Activated CD4-positive, alpha-beta T cell treated with anti-CD3 and anti-CD28 coated beads for 36 hours (primary cell): ENCODE data around the gene LAMTOR3. TPM values are rescaled to one million over a fixed set of nuclear protein-coding genes. Genes with fewer than 3 reads are reported as not detected.

Experiments used
- ATAC-seq: fragments of 200-7000 bp; cut with Tn5 transposase; one replicate; pipeline ENCODE4 v1.10.0; 2021; ENCODE audit warnings: mild to moderate bottlenecking, moderate library complexity
- CTCF ChIA-PET: fragments of 350-600 bp; sonication (Branson Sonifier 250); formaldehyde crosslinking; loops from one replicate; lab custom pipeline; 2021; ENCODE audit warnings: antibody characterized with exemption; lab: Charles Lee
- POLR2A ChIA-PET: fragments of 350-600 bp; sonication (Branson Sonifier 250); formaldehyde crosslinking; loops from one replicate; lab custom pipeline; 2021; ENCODE audit warnings: antibody characterized with exemption, inconsistent platforms; lab: Charles Lee
- DNase-seq: peaks from one replicate; pipeline ENCODE4 v3.0.0-alpha.2; 2020
- H3K27ac Mint-ChIP-seq: one replicate; pipeline ENCODE4 v1.8.0; 2021; ENCODE audit warnings: mixed read lengths
- H3K27me3 Mint-ChIP-seq: one replicate; pipeline ENCODE4 v1.8.0; 2021; ENCODE audit warnings: mixed read lengths
- H3K36me3 Mint-ChIP-seq: one replicate; pipeline ENCODE4 v1.8.0; 2021; ENCODE audit warnings: low read depth, mixed read lengths
- H3K4me1 Mint-ChIP-seq: one replicate; pipeline ENCODE4 v1.8.0; 2021; ENCODE audit warnings: mixed read lengths
- H3K4me3 Mint-ChIP-seq: one replicate; pipeline ENCODE4 v1.8.0; 2021; ENCODE audit warnings: mild to moderate bottlenecking, moderate library complexity, mixed read lengths
- H3K9me3 Mint-ChIP-seq: one replicate; pipeline ENCODE4 v1.8.0; 2021; ENCODE audit warnings: low read depth, mixed read lengths
- intact Hi-C, 2 experiments: fragments of 100-400 bp; cut with DNase I in 1 of 2; cut with micrococcal nuclease in 1 of 2; formaldehyde crosslinking; loops; one replicate each; pipeline versions ENCODE4 v1.14.2 to v1.15.1; 2022 to 2024; cut with DNase I, micrococcal nuclease
- total RNA-seq, 2 experiments: library from RNA; stranded (reverse); gene quantifications; one replicate each; pipeline ENCODE4 v1.2.3, GENCODE V29; 2021

LAMTOR3 gene
- total RNA-seq, 2 experiments from 2014 or later: 28.5 to 30.4 TPM

DNA sequence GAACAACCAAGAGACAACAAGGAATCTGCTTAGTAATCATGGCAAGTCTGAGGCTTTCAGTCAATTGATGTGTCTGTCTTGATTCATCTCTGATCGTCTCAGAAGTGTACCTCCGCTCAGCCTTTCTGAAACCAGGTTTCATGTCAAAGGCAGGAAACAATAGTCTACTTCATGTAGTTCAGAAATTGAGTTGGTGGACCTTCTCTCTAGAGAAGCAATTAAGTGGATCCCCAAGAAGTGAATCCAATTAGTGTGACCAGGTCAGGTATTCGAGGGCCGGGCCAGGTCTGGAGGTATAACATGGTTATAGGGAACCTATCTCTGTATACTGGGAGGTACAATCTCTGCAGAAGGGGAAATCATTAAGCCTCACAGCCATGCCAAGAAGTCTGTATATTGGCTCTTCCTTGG lies 45.6 kb downstream of the LAMTOR3 start:
- CTCF ChIA-PET: interaction anchor here (0.6 to 2.0 kb wide), 3 partner anchors 24 to 108 kb away, joined by 3 to 7 read pairs (median 5); no protein-coding TSS in a partner anchor
- peaks cover 86% of the 10 kb centered on the region for H3K4me1 Mint-ChIP-seq
- H3K9me3 Mint-ChIP-seq: no peaks in the 10 kb centered on the region
- peak overlapping the region; percentile 42 for H3K4me3 Mint-ChIP-seq
- H3K27me3 Mint-ChIP-seq: no peaks in the 10 kb centered on the region
- intact Hi-C loops: loop anchor here (1.0 to 5.0 kb wide), 5 partner anchors 8 to 1246 kb away; partner anchors contain the start of gene DAPP1 (in 1 of the 2)
- DNase-seq (peak; percentile 62), ATAC-seq (peak; percentile 56)
- H3K27ac Mint-ChIP-seq: peak overlapping the region; percentile 90
- H3K36me3 Mint-ChIP-seq: peaks cover 34% of the 10 kb centered on the region
- POLR2A ChIA-PET: interaction anchor here (0.6 to 0.7 kb wide), 2 partner anchors 85 to 92 kb away, joined by 3 to 4 read pairs; no protein-coding TSS in a partner anchor

DNA sequence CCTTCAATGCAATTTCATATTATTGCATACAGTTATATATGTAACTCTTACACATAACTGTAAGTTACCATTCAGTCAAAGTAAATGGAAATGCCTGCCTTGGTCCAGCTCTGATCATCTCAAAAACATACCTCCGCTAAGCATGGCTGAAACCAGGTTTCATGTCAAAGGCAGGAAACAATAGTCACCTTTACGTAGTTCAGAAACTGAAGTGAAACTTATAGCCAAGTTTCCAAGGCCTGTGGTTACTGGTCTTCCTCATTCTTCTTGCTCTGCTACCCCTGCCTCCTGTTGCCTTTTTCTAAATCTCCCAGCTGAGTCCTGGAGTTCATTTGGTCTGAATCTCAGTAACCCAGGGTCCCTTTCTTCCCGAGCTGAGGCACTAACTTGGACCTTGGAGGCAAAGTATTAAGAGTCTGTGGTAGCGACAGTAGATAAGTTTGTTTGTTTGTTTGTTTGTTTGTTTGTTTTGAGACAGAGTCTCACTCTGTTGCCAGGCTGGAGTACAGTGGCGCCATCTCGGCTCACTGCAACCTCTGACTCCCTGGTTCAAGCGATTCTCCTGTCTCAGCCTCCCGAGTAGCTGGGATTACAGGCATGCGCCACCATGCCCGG lies 46.8 kb downstream of the LAMTOR3 start:
- intact Hi-C loops: loop anchor here (1.0 to 5.0 kb wide), 4 partner anchors 9 to 1245 kb away; no protein-coding TSS in a partner anchor
- DNase-seq (peak; percentile 46), ATAC-seq (peak; percentile 37)
- H3K36me3 Mint-ChIP-seq: peaks cover 35% of the 10 kb centered on the region
- ChIA-PET CTCF (interaction anchor here (1.0 to 2.5 kb wide), 7 partner anchors 14 to 246 kb away, joined by 3 to 9 read pairs (median 5); no protein-coding TSS in a partner anchor), POLR2A (interaction anchor here (0.6 to 1.2 kb wide), 5 partner anchors 19 to 284 kb away, joined by 3 to 12 read pairs (median 3); partner anchors contain the start of genes LAMTOR3 and TRMT10A)
- H3K27me3 Mint-ChIP-seq: no peaks in the 10 kb centered on the region
- no peaks in the 10 kb centered on the region for H3K9me3 Mint-ChIP-seq
- H3K4me3 Mint-ChIP-seq: peak overlapping the region; percentile 42
- H3K27ac Mint-ChIP-seq: peak overlapping the region; percentile 90
- H3K4me1 Mint-ChIP-seq: peaks cover 75% of the 10 kb centered on the region

DNA sequence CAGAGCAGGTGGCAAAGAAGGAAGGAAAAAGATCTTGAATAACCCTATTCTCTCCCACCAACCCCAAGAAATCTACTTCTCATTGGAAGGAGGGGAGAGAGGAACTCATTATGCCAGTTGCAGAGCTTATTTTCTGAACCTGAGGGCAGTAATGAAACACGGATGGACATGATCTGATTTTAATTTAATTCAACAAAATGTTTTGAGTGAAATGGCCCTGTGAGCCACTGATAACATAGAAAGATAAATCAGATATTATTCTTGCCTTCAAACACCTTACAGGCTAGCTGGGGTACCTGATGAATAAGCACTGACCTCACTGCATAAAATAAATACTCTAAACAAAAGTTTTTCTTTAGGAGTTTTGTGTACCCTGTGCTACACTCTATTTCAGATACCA lies 47.3 kb downstream of the LAMTOR3 start:
- no peak for ATAC-seq
- POLR2A ChIA-PET: interaction anchor here (0.6 to 1.2 kb wide), 4 partner anchors 19 to 283 kb away, joined by 3 read pairs; partner anchors contain the start of genes LAMTOR3 and TRMT10A
- intact Hi-C loops: loop anchor here (1.0 to 5.0 kb wide), 4 partner anchors 9 to 1245 kb away; no protein-coding TSS in a partner anchor
- H3K27ac Mint-ChIP-seq: peak overlapping the region; percentile 90
- H3K9me3 Mint-ChIP-seq: no peaks in the 10 kb centered on the region
- CTCF ChIA-PET: interaction anchor here (1.0 to 2.5 kb wide), 8 partner anchors 15 to 247 kb away, joined by 3 to 9 read pairs (median 4); no protein-coding TSS in a partner anchor
- peaks cover 71% of the 10 kb centered on the region for H3K4me1 Mint-ChIP-seq
- no peaks in the 10 kb centered on the region for H3K27me3 Mint-ChIP-seq
- no peak for DNase-seq
- H3K36me3 Mint-ChIP-seq: peaks cover 41% of the 10 kb centered on the region
- peak overlapping the region; percentile 42 for H3K4me3 Mint-ChIP-seq

DNA sequence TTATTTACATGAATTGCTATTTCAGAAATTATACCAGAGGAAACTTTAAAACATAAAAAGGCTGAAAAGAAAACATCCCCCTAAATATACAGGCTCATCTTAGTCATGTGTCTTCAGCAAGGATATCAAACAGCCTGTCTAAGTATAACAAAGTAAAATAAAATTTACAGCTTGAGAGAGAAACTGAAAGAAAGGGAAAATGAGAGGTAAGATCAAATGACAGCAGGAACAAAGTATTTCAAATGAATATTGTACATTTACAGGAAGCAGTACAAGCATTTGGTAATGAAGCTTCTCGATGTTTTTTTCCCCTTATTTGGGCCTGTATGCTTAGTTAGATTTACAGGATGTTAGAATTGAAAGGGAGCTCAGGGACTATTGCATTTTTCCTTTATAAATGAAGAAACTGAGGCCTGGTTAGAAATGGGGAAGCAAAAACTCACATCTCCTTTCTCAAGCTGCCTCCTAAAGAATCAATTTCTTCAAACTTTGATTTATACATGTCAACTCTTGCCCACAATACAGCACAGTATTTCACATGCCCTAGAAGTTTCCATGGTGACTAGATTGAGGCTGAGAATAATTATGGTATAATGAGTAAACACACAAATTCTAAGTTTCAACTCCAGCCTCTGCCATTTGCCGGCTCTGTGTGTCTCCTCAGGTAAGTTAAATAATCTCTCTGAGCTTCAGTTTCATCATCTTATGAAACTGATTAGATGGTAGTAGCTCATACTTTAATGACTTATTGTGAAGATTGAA lies 48.3 kb downstream of the LAMTOR3 start:
- Mint-ChIP-seq H3K9me3 (no peaks in the 10 kb centered on the region), H3K4me3 (peak overlapping the region; percentile 24), H3K36me3 (peaks cover 49% of the 10 kb centered on the region), H3K4me1 (peaks cover 73% of the 10 kb centered on the region), H3K27ac (peak overlapping the region; percentile 88), H3K27me3 (no peaks in the 10 kb centered on the region)
- ATAC-seq: peak; percentile 8
- ChIA-PET POLR2A (interaction anchor here (0.6 kb wide), 1 partner anchor 153 kb away, joined by 3 read pairs; no protein-coding TSS in a partner anchor), CTCF (interaction anchor here (1.0 to 2.5 kb wide), 5 partner anchors 11 to 101 kb away, joined by 3 to 9 read pairs (median 3); no protein-coding TSS in a partner anchor)
- intact Hi-C loops: loop anchor here (2.0 to 5.0 kb wide), 3 partner anchors 23 to 1244 kb away; no protein-coding TSS in a partner anchor
- DNase-seq: peak; percentile 35

DNA sequence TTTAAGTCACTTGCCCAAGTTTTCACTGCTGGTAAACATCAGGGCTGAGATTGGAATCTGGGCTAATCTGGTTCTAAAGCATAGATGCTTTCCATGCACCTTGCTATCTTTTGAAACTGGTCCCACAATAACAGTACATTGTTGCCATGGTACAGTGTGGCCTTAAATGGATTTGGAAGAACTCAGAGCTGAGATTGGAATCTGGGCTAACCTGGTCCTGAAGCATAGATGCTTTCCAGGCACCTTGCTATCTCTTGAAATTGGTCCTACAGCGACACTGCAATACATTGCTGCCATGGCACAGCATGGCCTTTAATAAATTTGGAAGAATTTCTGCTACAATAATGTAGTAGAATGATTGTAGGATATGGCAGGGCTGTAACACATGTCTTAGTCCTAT lies 49.0 kb downstream of the LAMTOR3 start:
- intact Hi-C loops: loop anchor here (5.0 kb wide), 2 partner anchors 83 to 1243 kb away; no protein-coding TSS in a partner anchor
- POLR2A ChIA-PET: no interaction called here
- Mint-ChIP-seq H3K36me3 (peaks cover 50% of the 10 kb centered on the region), H3K4me3 (no peak overlapping the region), H3K27ac (peak overlapping the region; percentile 88), H3K9me3 (no peaks in the 10 kb centered on the region), H3K27me3 (no peaks in the 10 kb centered on the region), H3K4me1 (peaks cover 74% of the 10 kb centered on the region)
- DNase-seq (no peak), ATAC-seq (no peak)
- CTCF ChIA-PET: interaction anchor here (1.0 to 1.3 kb wide), 2 partner anchors 11 to 102 kb away, joined by 3 read pairs; no protein-coding TSS in a partner anchor

DNA sequence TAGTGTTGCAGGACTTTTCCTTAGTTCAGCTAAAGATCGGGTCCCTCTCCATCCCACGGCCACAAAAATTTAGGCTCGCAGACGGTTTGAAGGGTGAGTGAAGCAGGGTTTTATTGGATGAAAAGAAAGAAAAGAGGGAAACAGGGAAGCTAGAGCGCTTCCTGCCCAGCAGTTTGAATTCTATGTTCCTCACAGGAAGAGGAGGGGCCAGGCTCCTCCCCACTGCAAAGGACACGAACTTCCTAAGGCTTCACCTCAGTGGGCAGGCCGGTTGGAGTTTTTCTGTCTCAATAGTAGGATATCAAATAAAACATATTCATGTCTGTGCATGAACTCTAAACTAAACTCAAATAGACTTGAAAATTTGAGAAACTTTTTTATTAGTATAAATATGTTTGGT lies 50.2 kb downstream of the LAMTOR3 start:
- CTCF ChIA-PET: interaction anchor here (1.0 kb wide), 1 partner anchor 104 kb away, joined by 4 read pairs; no protein-coding TSS in a partner anchor
- intact Hi-C loops: no loop called here
- Mint-ChIP-seq H3K27ac (no peak overlapping the region), H3K27me3 (no peaks in the 10 kb centered on the region), H3K36me3 (peaks cover 45% of the 10 kb centered on the region), H3K9me3 (no peaks in the 10 kb centered on the region), H3K4me1 (peaks cover 64% of the 10 kb centered on the region), H3K4me3 (no peak overlapping the region)
- ATAC-seq (no peak), DNase-seq (no peak)
- POLR2A ChIA-PET: no interaction called here

DNA sequence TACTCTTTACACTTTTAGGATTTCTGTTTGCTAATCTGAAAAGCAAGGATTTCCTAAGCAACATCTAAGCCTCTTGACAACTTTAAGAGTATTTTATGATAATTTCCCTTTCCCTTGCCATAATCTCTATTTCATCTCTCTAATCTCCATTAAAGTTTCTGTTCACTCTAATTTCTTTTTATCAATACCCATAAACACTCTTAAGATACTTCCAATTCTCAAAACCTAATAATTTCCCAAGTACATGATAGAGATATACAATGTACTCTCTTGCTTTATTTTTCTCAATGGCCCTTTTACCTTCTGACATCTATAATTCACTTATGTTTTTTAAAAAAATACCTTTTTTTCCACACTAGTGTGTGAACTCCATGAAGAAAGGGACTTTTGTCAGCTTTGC lies 50.8 kb downstream of the LAMTOR3 start:
- ChIA-PET POLR2A (no interaction called here), CTCF (no interaction called here)

DNA sequence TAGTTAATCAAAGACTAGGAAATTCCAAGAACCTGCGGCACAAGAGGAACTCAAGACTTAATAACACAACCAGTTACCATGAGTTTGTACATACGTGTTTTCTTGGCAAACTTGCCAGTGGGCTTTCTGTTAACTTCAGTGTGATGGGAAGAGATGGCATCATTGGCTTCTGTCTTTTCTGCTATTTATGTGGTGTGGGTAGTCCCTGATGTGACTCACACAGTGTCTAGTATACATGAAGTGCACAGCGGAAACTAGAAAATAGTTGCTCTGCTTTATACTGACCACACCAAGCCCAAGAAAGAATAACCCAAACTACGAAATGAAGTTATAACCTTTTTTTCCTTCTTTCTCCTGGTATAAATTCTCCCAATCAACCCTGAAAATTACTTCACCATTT lies 53.1 kb downstream of the LAMTOR3 start:
- peaks cover 36% of the 10 kb centered on the region for H3K4me1 Mint-ChIP-seq
- ATAC-seq (peak; percentile 86), DNase-seq (no peak)
- H3K4me3 Mint-ChIP-seq: no peak overlapping the region
- H3K36me3 Mint-ChIP-seq: peaks cover 50% of the 10 kb centered on the region
- peak overlapping the region; percentile 80 for H3K27ac Mint-ChIP-seq
- POLR2A ChIA-PET: no interaction called here
- no peaks in the 10 kb centered on the region for H3K9me3 Mint-ChIP-seq
- no peaks in the 10 kb centered on the region for H3K27me3 Mint-ChIP-seq
- intact Hi-C loops: loop anchor here in 1 of 2 experiments (2.0 kb wide), 1 partner anchor 14 kb away; no protein-coding TSS in a partner anchor
- CTCF ChIA-PET: no interaction called here

More for the DNA sequence above, 50.8 kb downstream of the LAMTOR3 start:
- intact Hi-C loops: no loop called here
- Mint-ChIP-seq H3K9me3 (no peaks in the 10 kb centered on the region), H3K4me3 (no peak overlapping the region), H3K4me1 (peaks cover 57% of the 10 kb centered on the region), H3K36me3 (peaks cover 45% of the 10 kb centered on the region), H3K27me3 (no peaks in the 10 kb centered on the region), H3K27ac (peak overlapping the region; percentile 31)
- DNase-seq: no peak
- ATAC-seq: no peak

DNA sequence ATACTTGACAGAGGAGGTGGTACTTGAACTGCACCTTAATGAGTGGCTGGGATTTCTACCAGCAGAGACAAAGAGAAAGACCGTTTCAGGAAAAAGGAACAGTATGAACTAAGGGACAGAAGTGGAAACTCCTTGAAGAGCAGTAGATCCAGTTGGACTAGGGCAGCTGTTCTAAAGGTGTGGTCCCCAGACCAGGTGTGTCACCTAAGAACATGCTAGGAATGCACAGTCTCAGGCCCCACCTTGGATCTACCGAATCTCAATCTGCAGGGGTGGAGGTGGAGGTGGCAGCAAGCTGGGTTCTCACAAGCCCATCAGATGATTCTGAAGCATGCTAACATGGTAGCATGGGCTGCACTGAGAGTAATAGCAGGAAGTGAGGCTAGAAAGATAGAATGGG lies 55.3 kb downstream of the LAMTOR3 start:
- ATAC-seq (no peak), DNase-seq (no peak)
- Mint-ChIP-seq H3K27me3 (no peaks in the 10 kb centered on the region), H3K4me3 (no peak overlapping the region), H3K36me3 (peaks cover 51% of the 10 kb centered on the region), H3K9me3 (no peaks in the 10 kb centered on the region), H3K4me1 (peaks cover 19% of the 10 kb centered on the region), H3K27ac (no peak overlapping the region)
- POLR2A ChIA-PET: no interaction called here
- intact Hi-C loops: no loop called here
- CTCF ChIA-PET: no interaction called here

DNA sequence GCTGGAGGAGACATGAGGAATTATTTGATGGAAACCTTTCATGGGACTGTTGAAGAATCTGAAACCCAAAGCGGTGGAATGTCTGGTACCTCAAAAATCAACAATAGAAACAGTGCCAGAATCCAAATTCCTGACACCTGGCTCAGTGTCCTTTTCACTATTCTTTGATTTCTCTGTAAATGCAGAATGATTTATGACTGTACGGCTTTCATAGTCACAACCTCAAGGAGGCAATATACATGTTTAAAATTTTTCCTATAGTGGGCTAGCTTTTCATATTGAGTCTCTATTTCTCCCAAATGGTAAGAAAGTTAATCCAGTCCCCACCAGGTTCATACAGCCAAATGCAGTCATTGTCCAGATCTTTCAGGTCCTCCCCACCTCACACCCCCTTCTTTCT lies 58.3 kb downstream of the LAMTOR3 start:
- H3K4me1 Mint-ChIP-seq: peaks cover 6% of the 10 kb centered on the region
- no peaks in the 10 kb centered on the region for H3K9me3 Mint-ChIP-seq
- no peak overlapping the region for H3K4me3 Mint-ChIP-seq
- no peak for DNase-seq
- H3K27me3 Mint-ChIP-seq: no peaks in the 10 kb centered on the region
- CTCF ChIA-PET: interaction anchor here (1.0 to 1.2 kb wide), 3 partner anchors 24 to 49 kb away, joined by 3 to 4 read pairs (median 3); no protein-coding TSS in a partner anchor
- no peak overlapping the region for H3K27ac Mint-ChIP-seq
- POLR2A ChIA-PET: no interaction called here
- H3K36me3 Mint-ChIP-seq: peaks cover 24% of the 10 kb centered on the region
- no peak for ATAC-seq
- intact Hi-C loops: no loop called here

DNA sequence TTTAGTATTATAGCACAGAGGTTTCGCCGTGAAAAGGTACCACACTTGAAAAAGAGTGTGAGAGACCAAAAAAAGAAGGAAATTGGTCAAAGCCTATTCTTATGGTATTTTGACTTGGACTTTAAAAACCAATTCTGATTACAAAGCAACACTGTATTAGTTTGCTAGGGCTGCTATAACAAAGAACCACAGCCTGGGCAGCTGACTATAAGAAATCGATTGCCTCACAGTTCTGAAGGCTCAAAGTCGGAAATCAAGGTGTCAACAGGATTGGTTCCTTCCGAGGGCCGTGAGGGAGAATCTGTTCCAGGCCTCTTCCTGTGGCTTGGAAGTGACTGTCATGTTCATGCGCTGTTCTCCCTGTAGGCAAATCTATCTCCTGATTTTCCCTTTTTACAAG lies 59.7 kb downstream of the LAMTOR3 start:
- Mint-ChIP-seq H3K4me3 (no peak overlapping the region), H3K4me1 (peaks cover 2% of the 10 kb centered on the region), H3K27me3 (no peaks in the 10 kb centered on the region), H3K9me3 (no peaks in the 10 kb centered on the region), H3K27ac (no peak overlapping the region), H3K36me3 (peaks cover 19% of the 10 kb centered on the region)
- ChIA-PET POLR2A (no interaction called here), CTCF (interaction anchor here (0.5 kb wide), 1 partner anchor 27 kb away, joined by 3 read pairs; no protein-coding TSS in a partner anchor)
- no peak for DNase-seq
- intact Hi-C loops: no loop called here
- ATAC-seq: no peak
